C4-2B (cell line): ENCODE measurements around the gene PRR13.

Source experiments
- CTCF ChIP-seq: fragments of 450-650 bp; conservative IDR thresholded peaks from 2 replicates; pipeline ENCODE4 v1.5.1; 2017; ENCODE audit warnings: mild to moderate bottlenecking
- ZFX ChIP-seq: fragments of 450-650 bp; IDR thresholded peaks from 2 replicates; pipeline ENCODE4 v1.6.1; 2017

GRCh38 chr12:53441040-53441833 lies at the start of gene PRR13:
- no peak for TF ChIP-seq CTCF
- TF ChIP-seq ZFX = no peak
